ENCODE results near the gene NES.
A peak's percentile ranks its signal among the peaks of the same experiment; 100 is the strongest.
"Not testable (repeated sequence)": the region's sequence is repeated elsewhere in the genome, so short reads cannot be mapped to it uniquely, and the experiment has no call there.

NES gene

DNA sequence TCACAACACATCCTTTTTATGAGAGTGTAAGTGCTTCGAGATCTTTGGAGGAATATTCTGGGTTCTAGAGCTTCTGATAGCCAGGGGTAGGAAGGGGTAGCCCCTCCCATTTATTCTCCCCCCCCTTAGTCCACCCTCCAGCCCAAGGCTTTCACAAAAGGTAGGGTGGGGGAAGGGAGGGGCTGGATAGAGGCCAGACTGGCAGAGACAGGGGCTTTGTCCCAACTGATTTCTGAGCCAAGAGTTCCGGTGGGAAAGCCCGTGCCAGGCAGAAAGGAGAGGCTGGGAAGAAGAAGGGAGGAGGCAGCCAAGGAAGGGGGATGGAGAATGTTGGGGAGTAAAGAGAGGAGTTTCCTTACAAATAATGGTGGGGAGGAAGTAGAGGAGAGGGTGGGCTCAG lies 32.2 kb downstream of the NES start:
- no peak for DNase-seq (ENCODE audit: low spot score)

DNA sequence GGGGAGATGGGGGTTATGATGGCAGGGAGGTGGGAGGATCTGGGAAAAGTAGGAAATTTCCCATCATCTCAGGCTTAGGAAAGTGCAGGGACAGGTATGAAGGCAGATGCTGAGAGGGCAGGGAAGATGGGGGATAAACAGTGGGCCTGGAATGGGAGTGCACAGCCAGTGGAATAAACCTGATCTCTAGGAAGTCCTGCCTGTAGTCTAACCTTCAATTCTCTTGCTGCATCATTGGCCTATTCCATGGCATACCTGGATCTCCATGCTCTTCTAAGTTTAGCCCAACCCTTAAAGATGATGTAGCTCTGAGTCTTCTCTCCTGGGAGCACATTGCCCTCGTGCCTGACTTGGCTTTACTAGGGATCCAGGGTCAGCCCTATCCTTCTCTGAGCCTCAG lies 32.6 kb downstream of the NES start:
- DNase-seq (ENCODE audit: low spot score) = no peak

DNA sequence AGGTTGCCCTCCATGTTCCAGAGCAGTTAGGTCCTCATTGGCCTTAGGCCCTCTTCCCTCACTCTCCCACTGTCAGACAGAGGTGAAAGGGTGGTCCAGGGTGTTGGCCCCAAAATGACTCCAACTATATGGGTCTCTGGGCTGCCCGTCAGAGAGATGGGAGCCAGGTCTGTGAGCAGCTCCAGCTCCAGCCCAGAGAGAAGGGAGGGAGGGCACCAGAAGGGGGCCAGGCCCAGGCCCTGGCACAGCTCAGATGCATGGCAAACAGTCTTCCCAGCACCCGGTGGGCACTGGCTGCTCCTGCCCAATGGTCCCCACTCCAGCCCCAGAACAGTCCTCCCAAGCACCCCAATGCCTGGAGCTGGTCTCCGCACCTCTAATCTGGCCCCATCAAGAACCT lies 33.1 kb downstream of the NES start:
- no peak for DNase-seq (ENCODE audit: low spot score)

DNA sequence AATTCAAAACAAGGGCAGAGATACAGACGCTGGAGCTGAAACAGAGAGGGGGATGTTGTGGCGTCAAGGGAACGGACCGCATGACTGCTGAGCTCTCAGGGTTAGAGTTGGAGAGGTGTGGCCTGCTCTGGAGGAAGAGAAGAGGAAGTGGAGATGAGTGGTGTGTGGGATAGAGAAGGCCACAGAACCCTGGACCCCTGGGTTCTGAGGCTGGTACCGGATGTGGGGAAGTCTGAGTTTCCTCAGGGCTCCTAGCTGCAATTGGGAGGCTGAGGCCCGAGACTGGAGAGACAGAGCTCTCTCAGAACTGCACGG lies 33.5 kb downstream of the NES start:
- no peak for DNase-seq (ENCODE audit: low spot score)

DNA sequence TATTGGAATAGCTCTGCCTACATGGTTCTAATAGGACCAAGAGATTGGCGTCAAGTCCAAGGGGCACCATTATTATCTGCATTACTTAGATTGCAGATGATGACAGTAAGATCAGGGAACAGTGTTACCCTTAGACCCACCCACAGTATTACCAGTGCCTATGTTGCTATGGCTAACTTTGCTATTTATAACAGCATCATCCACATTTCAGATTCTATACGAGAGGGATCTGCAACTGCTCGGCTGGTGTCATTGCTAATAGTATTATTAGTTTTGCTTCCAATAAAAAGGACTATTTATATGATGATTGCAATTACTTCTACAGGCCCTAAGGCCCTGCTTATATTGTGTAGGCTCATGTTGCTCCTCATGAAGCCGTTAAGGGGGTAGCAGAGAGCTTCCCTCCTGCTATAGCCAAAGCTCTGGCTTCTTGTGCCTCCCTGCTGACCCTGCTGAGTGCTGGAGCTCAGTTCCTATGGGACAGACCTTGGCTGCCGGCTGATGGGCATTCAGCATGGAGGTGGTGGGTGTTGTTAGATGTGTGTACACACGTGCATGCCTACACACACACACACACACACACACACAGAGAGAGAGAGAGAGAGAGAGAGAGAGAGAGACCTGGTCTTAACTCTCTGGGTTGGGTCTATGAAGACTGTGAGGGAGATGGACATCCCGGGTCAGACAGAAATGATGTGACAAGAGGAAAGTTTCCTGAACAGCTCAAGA lies 34.0 kb downstream of the NES start:
- no peak for DNase-seq (ENCODE audit: low spot score)

DNA sequence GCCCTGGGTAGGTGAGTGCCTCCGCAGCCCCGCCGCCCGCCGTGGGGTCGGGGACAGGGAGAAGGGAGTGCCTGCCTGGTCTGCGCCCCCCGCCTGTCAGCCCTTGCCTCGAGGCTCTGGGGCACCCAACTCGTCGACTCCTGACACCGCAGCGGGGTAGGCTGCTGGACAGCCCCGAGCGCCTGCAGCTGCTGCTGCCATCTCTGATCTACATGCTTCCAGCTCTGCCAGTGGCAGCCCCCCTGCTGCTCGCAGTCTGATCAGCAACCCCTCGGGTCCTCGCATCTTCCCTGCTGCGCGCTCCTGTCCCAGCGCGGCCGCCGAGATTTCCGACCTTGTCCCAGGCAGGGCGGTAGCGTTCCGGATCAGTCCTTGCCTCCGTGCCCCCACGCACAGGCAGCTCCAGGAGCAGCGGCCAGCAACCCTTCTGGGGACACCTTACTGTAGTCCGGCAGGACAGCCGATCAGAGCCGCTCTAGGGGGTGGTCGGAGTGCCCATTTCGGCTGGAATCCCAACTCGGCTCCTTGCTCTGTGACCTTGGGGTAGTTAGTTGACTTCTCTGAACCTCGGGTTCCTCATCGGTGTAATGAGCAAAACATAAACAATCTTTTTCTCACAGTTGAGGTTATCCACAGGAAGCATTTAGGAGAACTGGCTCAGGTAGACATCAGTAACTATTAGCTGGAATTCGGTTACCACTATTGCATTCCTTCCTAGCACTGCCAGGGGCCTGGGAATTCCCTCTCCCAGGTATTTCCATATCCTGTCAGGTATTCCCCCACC lies 34.8 kb downstream of the NES start:
- no peak for DNase-seq (ENCODE audit: low spot score)

DNA sequence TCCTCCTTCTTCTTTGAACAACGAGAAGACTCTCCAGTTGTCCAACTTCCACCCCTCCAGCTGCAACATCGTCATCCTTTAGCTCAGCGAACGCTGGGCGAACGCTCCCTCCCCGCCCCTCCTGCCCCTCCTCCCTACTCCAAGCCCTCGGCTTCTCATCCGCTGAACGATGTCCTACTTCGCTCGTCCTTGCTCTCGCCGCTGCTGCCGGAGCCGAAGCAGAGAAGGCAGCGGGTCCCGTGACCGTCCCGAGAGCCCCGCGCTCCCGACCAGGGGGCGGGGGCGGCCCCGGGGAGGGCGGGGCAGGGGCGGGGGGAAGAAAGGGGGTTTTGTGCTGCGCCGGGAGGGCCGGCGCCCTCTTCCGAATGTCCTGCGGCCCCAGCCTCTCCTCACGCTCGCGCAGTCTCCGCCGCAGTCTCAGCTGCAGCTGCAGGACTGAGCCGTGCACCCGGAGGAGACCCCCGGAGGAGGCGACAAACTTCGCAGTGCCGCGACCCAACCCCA lies 35.4 kb downstream of the NES start, which contains the start of gene BCAN:
TSS of gene BCAN (plus strand) at position 357 of the 504 bp plus-strand sequence. CDS start 3,938 bp downstream, outside the sequence.
- DNase-seq (ENCODE audit: low spot score) = peak; percentile 42

DNA sequence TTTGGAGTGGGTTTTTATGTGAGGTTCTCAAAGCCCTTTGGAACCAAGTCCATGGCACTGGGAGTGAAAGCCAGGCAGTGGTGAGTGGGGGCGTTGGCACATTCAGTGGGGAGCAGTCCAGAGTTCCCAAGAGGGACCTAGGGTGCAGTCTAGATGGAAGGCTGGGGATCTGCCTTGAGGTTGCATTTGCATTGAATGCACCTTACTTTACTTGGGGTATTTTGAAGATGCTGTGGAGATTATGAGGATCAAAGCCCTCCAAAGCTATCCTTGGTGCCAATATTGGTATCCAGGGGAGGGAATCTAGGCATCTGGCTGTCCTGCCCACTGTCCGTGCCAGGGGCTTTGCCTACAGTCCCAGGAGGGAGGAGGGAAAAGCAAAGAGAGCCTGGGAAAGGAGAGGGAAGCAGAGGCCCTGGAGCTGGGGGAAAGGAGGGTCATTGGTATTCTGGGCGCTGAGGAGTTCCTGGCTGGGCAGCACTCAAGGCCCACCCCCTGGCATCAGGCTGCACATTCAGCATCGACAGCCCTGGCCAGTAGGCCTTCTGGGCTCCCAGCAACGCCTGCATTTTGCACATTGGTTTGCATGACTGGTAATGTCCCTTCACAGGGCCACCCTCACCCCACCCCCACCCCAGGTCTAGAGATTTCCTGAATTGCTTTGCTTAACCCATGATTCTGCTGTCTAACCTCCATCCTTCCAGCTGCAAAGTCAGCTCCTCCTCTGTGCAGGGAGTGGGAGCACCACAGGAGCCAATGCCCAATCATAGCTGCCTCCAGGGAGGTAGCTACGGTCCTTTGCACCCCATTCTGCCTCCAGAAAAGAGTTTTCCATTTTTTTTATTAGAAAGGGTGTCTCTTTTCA lies 36.1 kb downstream of the NES start:
- no peak for DNase-seq (ENCODE audit: low spot score)

DNA sequence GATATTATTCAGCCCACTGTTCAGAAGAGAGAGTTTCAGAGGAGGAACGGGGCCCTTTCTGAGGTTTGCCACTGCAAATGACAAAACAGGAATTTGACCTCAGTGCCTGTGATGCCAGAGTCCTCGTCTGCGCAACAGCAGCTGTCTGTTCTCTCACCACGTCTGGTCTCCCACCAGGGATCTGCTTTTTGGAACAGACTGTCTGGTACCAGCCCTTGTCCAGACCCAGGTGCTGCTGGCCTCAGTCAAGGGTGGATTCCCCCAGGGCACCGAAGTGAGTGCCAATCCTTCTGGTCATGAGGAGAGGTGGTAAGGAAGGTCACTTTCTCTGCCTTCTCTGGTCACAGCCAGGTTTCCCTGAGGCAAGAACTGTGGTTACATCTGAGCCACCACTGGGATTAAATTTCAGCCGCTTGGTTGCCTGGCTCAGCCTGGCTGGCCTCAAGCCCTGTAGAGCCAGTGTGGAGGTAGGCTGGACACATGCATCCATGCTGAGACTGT lies 37.6 kb downstream of the NES start:
- no peak for DNase-seq (ENCODE audit: low spot score)

DNA sequence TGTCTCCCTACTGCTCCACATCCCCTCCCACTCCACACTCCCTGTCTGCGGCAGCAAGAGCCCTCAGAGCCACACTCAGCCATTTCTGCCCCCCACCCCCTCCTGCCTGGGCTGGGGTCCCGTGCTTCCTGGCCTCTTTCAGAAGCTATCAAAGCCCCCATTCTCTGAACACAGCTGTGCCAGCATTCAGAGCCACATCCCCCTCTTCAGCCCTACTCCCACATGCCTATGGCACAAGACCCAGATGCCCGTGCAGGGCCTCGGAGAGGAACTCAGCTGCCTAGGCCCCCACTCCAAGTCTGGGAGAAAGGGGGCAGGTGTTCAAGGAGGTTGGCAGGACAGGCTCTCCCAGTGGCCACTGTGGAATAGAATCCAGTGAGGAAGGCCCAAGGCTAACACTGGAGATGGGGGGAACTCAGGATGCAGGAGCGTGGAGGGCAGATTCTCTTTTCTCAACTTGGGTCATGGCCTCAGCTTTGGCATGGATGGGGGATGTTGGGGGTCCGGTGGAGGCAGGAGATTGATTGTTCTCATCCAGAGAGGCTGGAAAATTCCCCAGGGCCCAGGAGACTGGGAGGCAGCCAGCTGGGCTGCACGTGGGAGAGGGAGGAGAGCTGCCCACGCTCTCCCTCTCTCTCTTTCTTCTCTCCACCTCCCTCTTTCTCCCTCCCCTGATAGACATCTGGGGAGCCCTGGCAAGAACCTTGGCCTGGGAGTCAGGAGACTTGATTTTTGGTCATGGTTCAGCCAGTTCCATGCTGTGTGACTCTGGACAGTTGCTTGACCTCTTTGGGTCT lies 38.8 kb downstream of the NES start:
- no peak for DNase-seq (ENCODE audit: low spot score)

DNA sequence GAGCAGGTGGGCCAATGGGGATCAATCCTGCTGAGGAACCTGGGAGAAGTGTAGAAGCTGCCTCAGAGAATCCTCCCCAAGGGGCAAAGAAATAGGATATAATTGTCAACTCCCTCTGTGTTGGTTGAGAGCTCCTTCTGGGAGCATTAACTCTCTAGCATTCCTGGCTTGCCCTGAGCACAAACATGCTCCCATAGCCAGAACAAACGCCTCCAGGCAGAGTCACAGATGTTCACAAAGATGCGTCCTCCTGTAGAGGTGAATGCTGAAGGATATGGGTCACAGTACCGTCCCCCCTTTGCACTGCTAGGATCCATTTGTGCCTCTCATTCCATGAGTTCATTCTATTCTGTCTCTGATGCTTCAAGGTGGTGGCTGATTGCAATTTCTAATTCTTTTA lies 44.9 kb downstream of the NES start:
- no peak for DNase-seq (ENCODE audit: low spot score)

DNA sequence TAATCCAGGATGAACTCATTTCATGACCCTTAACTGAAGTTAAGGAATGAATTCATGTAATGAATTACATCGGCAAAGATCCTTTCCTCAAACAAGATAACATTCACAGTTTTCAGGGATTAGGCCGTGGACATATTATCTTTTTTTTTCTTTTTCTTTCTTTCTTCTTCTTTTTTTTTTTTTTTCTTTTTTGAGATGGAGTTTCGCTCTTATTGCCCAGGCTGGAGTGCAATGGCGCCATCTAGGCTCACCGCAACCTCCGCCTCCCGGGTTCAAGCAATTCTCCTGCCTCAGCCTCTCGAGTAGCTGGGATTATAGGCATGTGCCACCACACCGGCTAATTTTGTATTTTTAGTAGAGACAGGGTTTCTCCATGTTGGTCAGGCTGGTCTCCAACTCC lies 46.1 kb downstream of the NES start:
- not testable (repeated sequence) for DNase-seq (ENCODE audit: low spot score)

DNA sequence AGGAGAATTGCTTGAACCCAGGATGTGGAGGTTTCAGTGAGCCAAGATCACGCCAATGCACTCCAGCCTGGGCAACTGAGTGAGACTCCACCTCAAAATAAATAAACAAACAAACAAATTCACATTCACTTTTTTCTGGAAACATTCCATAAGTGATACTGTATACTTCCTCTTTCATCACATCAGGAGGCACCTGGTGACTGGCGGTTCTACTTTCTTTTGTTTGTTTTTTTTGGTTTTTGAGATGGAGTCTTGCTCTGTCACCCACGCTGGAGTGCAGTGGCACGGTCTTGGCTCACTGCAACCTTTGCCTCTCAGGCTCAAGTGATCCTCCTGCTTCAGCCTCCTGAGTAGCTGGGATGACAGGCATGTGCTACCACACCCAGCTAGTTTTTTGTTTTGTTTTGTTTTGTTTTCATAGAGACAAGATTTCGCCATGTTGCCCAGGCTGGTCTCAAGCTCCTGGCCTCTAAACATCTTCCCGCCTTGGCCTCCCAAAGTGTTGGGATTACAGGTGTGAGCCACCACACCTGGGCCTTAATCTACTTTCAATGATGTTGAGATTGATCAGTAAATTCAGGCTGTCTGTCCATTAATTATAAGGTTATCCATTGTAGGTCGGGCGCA lies 47.3 kb downstream of the NES start:
- DNase-seq (ENCODE audit: low spot score) = no peak

DNA sequence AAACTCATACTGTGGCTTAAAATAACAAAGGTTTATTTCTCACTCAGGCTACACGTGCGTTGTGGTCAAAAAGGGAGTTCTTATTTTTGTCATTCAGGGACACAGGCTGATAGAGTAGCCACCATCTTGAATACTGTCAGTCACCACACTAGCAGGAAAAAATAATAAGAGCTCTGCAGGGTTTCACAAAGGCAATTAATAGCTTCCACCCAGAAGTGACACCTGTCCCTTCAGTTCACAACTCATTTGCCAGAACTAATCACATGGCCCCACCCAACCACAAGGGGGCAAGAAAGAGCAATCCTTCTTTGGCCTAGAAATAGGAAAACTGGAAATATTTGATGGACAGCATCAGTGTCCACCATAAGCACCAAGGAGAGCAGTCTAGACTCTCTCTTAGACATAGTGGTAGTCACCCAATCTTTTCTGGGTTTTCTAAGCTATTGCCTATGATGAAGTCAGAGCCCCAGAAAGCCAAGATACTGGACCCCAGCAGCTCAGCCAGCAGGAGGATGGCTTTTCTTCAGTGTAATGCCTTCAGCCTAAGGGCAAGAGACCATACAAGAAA lies 49.8 kb downstream of the NES start:
- peak; percentile 47 for DNase-seq (ENCODE audit: low spot score)

DNA sequence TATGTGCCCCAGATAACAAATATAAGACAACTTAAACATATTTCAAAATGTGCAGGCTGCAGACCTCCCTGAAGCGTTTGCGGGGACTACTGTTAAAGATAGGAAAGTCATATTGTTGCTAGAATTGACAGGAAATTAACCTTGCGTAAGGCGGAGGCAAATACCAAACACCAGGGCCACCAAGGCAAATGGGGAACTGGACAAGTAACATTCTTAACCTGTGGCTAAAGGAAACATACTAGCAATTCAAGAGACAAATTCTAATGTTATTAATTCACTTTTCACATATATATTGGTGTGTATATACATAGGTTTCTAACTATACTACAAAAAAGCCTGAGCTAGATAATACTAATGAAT lies 51.1 kb downstream of the NES start:
- DNase-seq (ENCODE audit: low spot score) = no peak

DNA sequence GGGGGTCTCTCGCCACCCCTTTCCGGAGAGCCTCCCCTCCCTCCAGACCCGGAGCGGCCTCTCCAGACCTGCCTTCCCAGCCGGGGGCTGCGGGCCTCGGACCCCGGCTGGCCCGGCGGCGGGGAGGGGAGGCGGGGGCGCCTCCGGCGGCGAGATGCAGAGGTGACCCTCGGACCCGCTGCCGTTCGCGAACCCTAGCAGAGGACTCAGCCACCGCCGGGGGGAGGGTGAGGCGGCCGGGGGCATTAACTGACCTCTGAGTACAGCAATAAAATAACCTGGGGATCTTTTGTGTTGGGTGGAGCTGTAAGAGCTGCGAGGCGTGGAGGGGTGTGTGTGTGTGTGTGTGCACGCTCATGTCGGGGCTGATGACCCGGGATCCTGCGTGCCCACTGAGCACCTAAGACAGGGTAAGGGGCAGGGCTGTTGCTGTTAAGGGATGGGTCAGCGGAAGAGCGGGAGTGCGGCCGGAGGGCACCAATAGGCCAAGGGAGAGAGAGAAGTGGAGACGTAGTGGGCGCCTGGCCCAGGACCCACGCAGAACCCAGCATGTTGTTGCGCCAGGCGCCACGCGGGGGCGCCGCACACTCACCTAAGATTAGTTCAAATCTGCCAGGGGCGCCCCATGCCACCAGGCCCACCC lies 51.6 kb downstream of the NES start:
- DNase-seq (ENCODE audit: low spot score) = peak; percentile 68

DNA sequence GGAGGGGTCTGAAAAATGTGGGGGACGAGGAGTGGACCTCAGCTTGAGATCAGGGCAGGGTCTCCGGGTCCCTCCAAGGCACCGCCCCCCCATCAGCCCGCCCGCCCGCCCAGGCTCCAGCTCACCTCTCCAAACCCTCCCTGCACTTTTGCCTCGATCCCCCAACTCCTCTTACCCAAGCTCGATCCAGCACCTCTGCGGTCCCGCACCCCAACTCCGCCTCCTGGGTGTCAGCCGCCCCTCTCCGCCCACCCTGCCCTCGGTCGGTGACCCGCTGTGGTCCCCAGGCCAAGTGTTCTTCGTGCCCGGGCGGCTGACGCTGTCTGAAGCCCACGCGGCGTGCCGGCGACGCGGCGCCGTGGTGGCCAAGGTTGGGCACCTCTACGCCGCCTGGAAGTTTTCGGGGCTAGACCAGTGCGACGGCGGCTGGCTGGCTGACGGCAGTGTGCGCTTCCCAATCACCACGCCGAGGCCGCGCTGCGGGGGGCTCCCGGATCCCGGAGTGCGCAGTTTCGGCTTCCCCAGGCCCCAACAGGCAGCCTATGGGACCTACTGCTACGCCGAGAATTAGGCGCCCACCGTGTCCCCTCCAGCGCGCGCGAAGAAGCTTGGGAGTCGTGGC lies 52.3 kb downstream of the NES start:
- DNase-seq (ENCODE audit: low spot score) = no peak

DNA sequence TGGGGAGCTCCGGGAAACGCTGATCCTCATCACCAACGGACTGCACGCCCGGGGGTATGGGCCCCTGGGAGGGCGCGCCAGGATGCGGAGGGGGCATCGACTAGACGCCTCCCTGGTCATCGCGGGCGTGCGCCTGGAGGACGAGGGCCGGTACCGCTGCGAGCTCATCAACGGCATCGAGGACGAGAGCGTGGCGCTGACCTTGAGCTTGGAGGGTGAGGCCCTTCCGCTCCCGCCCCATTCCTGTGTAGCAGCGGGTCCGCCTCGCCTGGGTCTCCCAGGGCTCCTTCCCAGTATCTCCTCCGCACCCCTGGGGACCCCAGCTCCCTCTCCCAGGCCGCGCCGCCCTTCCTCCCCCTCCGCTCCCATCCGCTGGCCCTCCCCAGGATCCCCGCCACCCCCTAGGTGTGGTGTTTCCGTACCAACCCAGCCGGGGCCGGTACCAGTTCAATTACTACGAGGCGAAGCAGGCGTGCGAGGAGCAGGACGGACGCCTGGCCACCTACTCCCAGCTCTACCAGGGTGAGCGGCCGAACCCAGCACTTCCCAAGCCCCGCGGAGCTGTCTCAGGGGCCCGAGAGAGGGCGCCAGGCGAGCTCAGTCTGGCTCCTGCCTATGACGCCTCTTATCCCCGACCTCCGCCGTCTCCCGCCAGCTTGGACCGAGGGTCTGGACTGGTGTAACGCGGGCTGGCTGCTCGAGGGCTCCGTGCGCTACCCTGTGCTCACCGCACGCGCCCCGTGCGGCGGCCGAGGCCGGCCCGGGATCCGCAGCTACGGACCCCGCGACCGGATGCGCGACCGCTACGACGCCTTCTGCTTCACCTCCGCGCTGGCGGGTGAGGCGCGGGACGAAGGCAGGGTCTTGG lies 53.0 kb downstream of the NES start:
- DNase-seq (ENCODE audit: low spot score) = peak; percentile 67

Data from GM03348 (cell line).